ENCODE measurements around the gene ATM.

The ATM gene

GRCh38 chr11:108222574-108223347 is at the start of gene ATM, which contains the start of gene NPAT:
TSS of gene ATM (plus strand) at chr11:108223067. CDS start at chr11:108227625, 4,558 bp downstream.
TSS of gene NPAT (minus strand) at chr11:108222638. CDS start at chr11:108222536, 102 bp downstream.
- Histone ChIP-seq H3K36me3 (ENCODE audit: control insufficient read depth, insufficient read depth, low read length) (no peaks in the 10 kb centered on the region), H3K4me1 (ENCODE audit: control insufficient read depth, insufficient read depth, low read length) (peaks cover 13% of the 10 kb centered on the region)

GRCh38 chr11:108177570-108177969 is 45.3 kb upstream of the ATM start:
- Histone ChIP-seq H3K36me3 (ENCODE audit: control insufficient read depth, insufficient read depth, low read length) (peaks cover 11% of the 10 kb centered on the region), H3K9ac (ENCODE audit: low read depth, low read length) (no peak overlapping the region), H3K27me3 (ENCODE audit: control insufficient read depth, insufficient read depth, low read length) (no peaks in the 10 kb centered on the region), H3K4me1 (ENCODE audit: control insufficient read depth, insufficient read depth, low read length) (no peaks in the 10 kb centered on the region), H3K4me3 (ENCODE audit: low read depth, low read length) (no peak overlapping the region), H3K9me3 (ENCODE audit: control insufficient read depth, insufficient read depth, low read length) (no peaks in the 10 kb centered on the region)

More at GRCh38 chr11:108222574-108223347, at the start of gene ATM, which contains the start of gene NPAT:
- Histone ChIP-seq H3K9me3 (ENCODE audit: control insufficient read depth, insufficient read depth, low read length) (no peaks in the 10 kb centered on the region), H3K9ac (ENCODE audit: low read depth, low read length) (peak within 1 kb of the TSS; percentile 95), H3K27me3 (ENCODE audit: control insufficient read depth, insufficient read depth, low read length) (no peaks in the 10 kb centered on the region), H3K4me3 (ENCODE audit: low read depth, low read length) (peak within 1 kb of the TSS; percentile 97)

- Histone ChIP-seq H3K4me1 (ENCODE audit: control insufficient read depth, insufficient read depth, low read length) (no peaks in the 10 kb centered on the region), H3K4me3 (ENCODE audit: low read depth, low read length) (no peak overlapping the region), H3K9me3 (ENCODE audit: control insufficient read depth, insufficient read depth, low read length) (no peaks in the 10 kb centered on the region), H3K9ac (ENCODE audit: low read depth, low read length) (no peak overlapping the region), H3K27me3 (ENCODE audit: control insufficient read depth, insufficient read depth, low read length) (no peaks in the 10 kb centered on the region), H3K36me3 (ENCODE audit: control insufficient read depth, insufficient read depth, low read length) (no peaks in the 10 kb centered on the region)
Observed at GRCh38 chr11:108193725-108194124, 29.1 kb upstream of the ATM start.

GRCh38 chr11:108196901-108197300 is 26.0 kb upstream of the ATM start:
- H3K9me3 ChIP-seq (ENCODE audit: control insufficient read depth, insufficient read depth, low read length), result no peaks in the 10 kb centered on the region
- no peak overlapping the region for H3K9ac ChIP-seq (ENCODE audit: low read depth, low read length)
- H3K36me3 ChIP-seq (ENCODE audit: control insufficient read depth, insufficient read depth, low read length), result peaks cover 6% of the 10 kb centered on the region
- no peaks in the 10 kb centered on the region for H3K27me3 ChIP-seq (ENCODE audit: control insufficient read depth, insufficient read depth, low read length)
- H3K4me3 ChIP-seq (ENCODE audit: low read depth, low read length), result no peak overlapping the region
- H3K4me1 ChIP-seq (ENCODE audit: control insufficient read depth, insufficient read depth, low read length), result peaks cover 14% of the 10 kb centered on the region

- H3K9ac ChIP-seq (ENCODE audit: low read depth, low read length), result no peak overlapping the region
- H3K4me3 ChIP-seq (ENCODE audit: low read depth, low read length), result no peak overlapping the region
- H3K27me3 ChIP-seq (ENCODE audit: control insufficient read depth, insufficient read depth, low read length), result no peaks in the 10 kb centered on the region
- H3K4me1 ChIP-seq (ENCODE audit: control insufficient read depth, insufficient read depth, low read length), result peaks cover 14% of the 10 kb centered on the region
- H3K36me3 ChIP-seq (ENCODE audit: control insufficient read depth, insufficient read depth, low read length), result peaks cover 6% of the 10 kb centered on the region
- no peaks in the 10 kb centered on the region for H3K9me3 ChIP-seq (ENCODE audit: control insufficient read depth, insufficient read depth, low read length)
Observed at GRCh38 chr11:108197351-108197750, 25.5 kb upstream of the ATM start.

GRCh38 chr11:108198833-108199232 is 24.0 kb upstream of the ATM start:
- Histone ChIP-seq H3K36me3 (ENCODE audit: control insufficient read depth, insufficient read depth, low read length) (peaks cover 6% of the 10 kb centered on the region), H3K4me1 (ENCODE audit: control insufficient read depth, insufficient read depth, low read length) (peaks cover 14% of the 10 kb centered on the region)

GRCh38 chr11:108199446-108200321 is 23.2 kb upstream of the ATM start:
- no peaks in the 10 kb centered on the region for H3K9me3 ChIP-seq (ENCODE audit: control insufficient read depth, insufficient read depth, low read length)
- peaks cover 14% of the 10 kb centered on the region for H3K4me1 ChIP-seq (ENCODE audit: control insufficient read depth, insufficient read depth, low read length)
- H3K36me3 ChIP-seq (ENCODE audit: control insufficient read depth, insufficient read depth, low read length), result peaks cover 14% of the 10 kb centered on the region
- no peak overlapping the region for H3K4me3 ChIP-seq (ENCODE audit: low read depth, low read length)
- H3K27me3 ChIP-seq (ENCODE audit: control insufficient read depth, insufficient read depth, low read length), result no peaks in the 10 kb centered on the region
- peak overlapping the region; percentile 14 for H3K9ac ChIP-seq (ENCODE audit: low read depth, low read length)

More at GRCh38 chr11:108198833-108199232, 24.0 kb upstream of the ATM start:
- no peak overlapping the region for H3K4me3 ChIP-seq (ENCODE audit: low read depth, low read length)
- no peaks in the 10 kb centered on the region for H3K9me3 ChIP-seq (ENCODE audit: control insufficient read depth, insufficient read depth, low read length)
- no peaks in the 10 kb centered on the region for H3K27me3 ChIP-seq (ENCODE audit: control insufficient read depth, insufficient read depth, low read length)
- no peak overlapping the region for H3K9ac ChIP-seq (ENCODE audit: low read depth, low read length)

- H3K4me1 ChIP-seq (ENCODE audit: control insufficient read depth, insufficient read depth, low read length), result peaks cover 14% of the 10 kb centered on the region
- no peak overlapping the region for H3K4me3 ChIP-seq (ENCODE audit: low read depth, low read length)
- H3K9ac ChIP-seq (ENCODE audit: low read depth, low read length), result no peak overlapping the region
- no peaks in the 10 kb centered on the region for H3K9me3 ChIP-seq (ENCODE audit: control insufficient read depth, insufficient read depth, low read length)
- peaks cover 31% of the 10 kb centered on the region for H3K36me3 ChIP-seq (ENCODE audit: control insufficient read depth, insufficient read depth, low read length)
- no peaks in the 10 kb centered on the region for H3K27me3 ChIP-seq (ENCODE audit: control insufficient read depth, insufficient read depth, low read length)
Observed at GRCh38 chr11:108203075-108203474, 19.8 kb upstream of the ATM start.

- H3K27me3 ChIP-seq (ENCODE audit: control insufficient read depth, insufficient read depth, low read length), result no peaks in the 10 kb centered on the region
- no peak overlapping the region for H3K4me3 ChIP-seq (ENCODE audit: low read depth, low read length)
- H3K36me3 ChIP-seq (ENCODE audit: control insufficient read depth, insufficient read depth, low read length), result peaks cover 26% of the 10 kb centered on the region
- no peaks in the 10 kb centered on the region for H3K9me3 ChIP-seq (ENCODE audit: control insufficient read depth, insufficient read depth, low read length)
- peaks cover 14% of the 10 kb centered on the region for H3K4me1 ChIP-seq (ENCODE audit: control insufficient read depth, insufficient read depth, low read length)
- H3K9ac ChIP-seq (ENCODE audit: low read depth, low read length), result no peak overlapping the region
Observed at GRCh38 chr11:108204376-108204775, 18.5 kb upstream of the ATM start.

- H3K27me3 ChIP-seq (ENCODE audit: control insufficient read depth, insufficient read depth, low read length), result no peaks in the 10 kb centered on the region
- H3K9me3 ChIP-seq (ENCODE audit: control insufficient read depth, insufficient read depth, low read length), result no peaks in the 10 kb centered on the region
- H3K36me3 ChIP-seq (ENCODE audit: control insufficient read depth, insufficient read depth, low read length), result peaks cover 25% of the 10 kb centered on the region
- H3K4me3 ChIP-seq (ENCODE audit: low read depth, low read length), result no peak overlapping the region
- H3K4me1 ChIP-seq (ENCODE audit: control insufficient read depth, insufficient read depth, low read length), result peaks cover 9% of the 10 kb centered on the region
- no peak overlapping the region for H3K9ac ChIP-seq (ENCODE audit: low read depth, low read length)
Observed at GRCh38 chr11:108204929-108205499, 17.9 kb upstream of the ATM start.

- no peak overlapping the region for H3K4me3 ChIP-seq (ENCODE audit: low read depth, low read length)
- no peaks in the 10 kb centered on the region for H3K9me3 ChIP-seq (ENCODE audit: control insufficient read depth, insufficient read depth, low read length)
Observed at GRCh38 chr11:108206171-108206570, 16.7 kb upstream of the ATM start.

More at GRCh38 chr11:108206171-108206570, 16.7 kb upstream of the ATM start:
- peaks cover under 1% of the 10 kb centered on the region for H3K4me1 ChIP-seq (ENCODE audit: control insufficient read depth, insufficient read depth, low read length)
- no peak overlapping the region for H3K9ac ChIP-seq (ENCODE audit: low read depth, low read length)
- H3K27me3 ChIP-seq (ENCODE audit: control insufficient read depth, insufficient read depth, low read length), result no peaks in the 10 kb centered on the region
- peaks cover 28% of the 10 kb centered on the region for H3K36me3 ChIP-seq (ENCODE audit: control insufficient read depth, insufficient read depth, low read length)

Measured in iPS-15b (cell line).